Panc1 (cell line): ENCODE measurements around the gene GUSB.

ENCODE experiments used
- CTCF ChIP-seq: fragments of 450-650 bp; IDR thresholded peaks from 2 replicates; pipeline ENCODE4 v1.5.1; 2017; ENCODE audit warnings: mild to moderate bottlenecking
- POLR2AphosphoS5 ChIP-seq: IDR thresholded peaks from 2 replicates; pipeline ENCODE4 v1.6.1; 2012; ENCODE audit warnings: mild to moderate bottlenecking, low read depth, low read length, moderate library complexity
- REST ChIP-seq, 2 experiments: IDR thresholded peaks; 2 replicates each; pipeline ENCODE4 v1.6.1; 2011 to 2012; ENCODE audit warnings: low read depth in 2 of 2, control low read depth in 1 of 2, low read length in 1 of 2, mild to moderate bottlenecking in 1 of 2, moderate library complexity in 1 of 2; ENCODE audit not compliant: insufficient read depth in 1 of 2
- SIN3A ChIP-seq: IDR thresholded peaks from 2 replicates; pipeline ENCODE4 v1.6.1; 2012; ENCODE audit warnings: low read depth, mild to moderate bottlenecking, low read length, moderate library complexity, borderline replicate concordance; ENCODE audit not compliant: insufficient read depth
- TCF7L2 ChIP-seq: IDR thresholded peaks from 2 replicates; pipeline ENCODE4 v1.6.1; 2011; ENCODE audit warnings: mild to moderate bottlenecking, low read depth, low read length, inconsistent platforms

GRCh38 chr7:65915921-65916657, 65.9 kb downstream of the GUSB start:
- no peak for TF ChIP-seq CTCF
- no peak for TF ChIP-seq TCF7L2
- no peak for TF ChIP-seq POLR2AphosphoS5
- TF ChIP-seq REST (IDR thresholded peaks at IDR 0.05; ENCODE audit: insufficient read depth in 1 of 2, low read depth in 2 of 2, low read length in 1 of 2): no peak
- no peak for TF ChIP-seq SIN3A
